A549 (cell line): ENCODE data around the gene MPP2.

Source experiments
- CTCF ChIP-seq: fragments of >200 bp; sonication (Bioruptor Twin); formaldehyde crosslinking; IDR thresholded peaks from 3 replicates; pipeline ENCODE4 v1.5.1; 2016
- HES2 ChIP-seq: fragments of >200 bp; sonication (Bioruptor Twin); formaldehyde crosslinking; IDR thresholded peaks from 2 replicates; pipeline ENCODE4 v1.6.1; 2016
- JUN ChIP-seq, 2 experiments: fragments of >200 bp; sonication (Bioruptor Twin); formaldehyde crosslinking; IDR thresholded peaks; 2 replicates in 1 of 2; 3 replicates in 1 of 2; pipeline ENCODE4 v1.6.1; 2016 to 2017
- POLR2A ChIP-seq: IDR thresholded peaks from 2 replicates; pipeline ENCODE4 v1.6.1; 2012; ENCODE audit warnings: mild to moderate bottlenecking, low read length

- TF ChIP-seq HES2 = no peak
- no peak for TF ChIP-seq JUN (IDR thresholded peaks at IDR 0.05)
- TF ChIP-seq POLR2A = no peak
- TF ChIP-seq CTCF = no peak
Measured at GRCh38 chr17:43871946-43872690, 35.2 kb downstream of the MPP2 start.
